CD1c-positive myeloid dendritic cell (primary cell): ENCODE results near the gene FBLN7.
"Not testable (repeated sequence)": the region's sequence is repeated elsewhere in the genome, so short reads cannot be mapped to it uniquely, and the experiment has no call there.

ENCODE experiments used
- DNase-seq: peaks from one replicate; pipeline ENCODE4 v3.0.0-alpha.2; 2016; ENCODE audit errors: extremely low spot score

The FBLN7 gene

GRCh38 chr2:112184121-112184520, 45.9 kb downstream of the FBLN7 start:
- DNase-seq = no peak

- DNase-seq = no peak
These were observed 46.9 kb downstream of the FBLN7 start for GRCh38 chr2:112185131-112185530.

GRCh38 chr2:112187046-112187715, 49.0 kb downstream of the FBLN7 start:
- DNase-seq = no peak

GRCh38 chr2:112187805-112188596, 49.8 kb downstream of the FBLN7 start:
- peak; percentile 48 for DNase-seq

- no peak for DNase-seq
These were observed 50.9 kb downstream of the FBLN7 start for GRCh38 chr2:112189001-112189556.

- no peak for DNase-seq
These were observed 55.8 kb downstream of the FBLN7 start for GRCh38 chr2:112194028-112194427.

- no peak for DNase-seq
These were observed 56.3 kb downstream of the FBLN7 start for GRCh38 chr2:112194482-112194881.

GRCh38 chr2:112195167-112195766, 57.1 kb downstream of the FBLN7 start:
- no peak for DNase-seq

GRCh38 chr2:112195950-112196349, 57.8 kb downstream of the FBLN7 start:
- no peak for DNase-seq

GRCh38 chr2:112197868-112198267, 59.7 kb downstream of the FBLN7 start:
- DNase-seq = no peak

GRCh38 chr2:112198780-112199179, 60.6 kb downstream of the FBLN7 start:
- no peak for DNase-seq

- DNase-seq = no peak
These were observed 61.0 kb downstream of the FBLN7 start for GRCh38 chr2:112199188-112199587.

- DNase-seq = no peak
These were observed 63.7 kb downstream of the FBLN7 start for GRCh38 chr2:112201696-112202430.

- DNase-seq = no peak
These were observed 66.2 kb downstream of the FBLN7 start for GRCh38 chr2:112204411-112204810.

- not testable (repeated sequence) for DNase-seq
These were observed 69.7 kb downstream of the FBLN7 start for GRCh38 chr2:112207905-112208304.

- no peak for DNase-seq
These were observed 78.0 kb downstream of the FBLN7 start for GRCh38 chr2:112216167-112216566.

- no peak for DNase-seq
These were observed 79.7 kb downstream of the FBLN7 start for GRCh38 chr2:112217854-112218253.

GRCh38 chr2:112220186-112220585, 82.0 kb downstream of the FBLN7 start:
- DNase-seq = no peak

- DNase-seq = no peak
These were observed 82.6 kb downstream of the FBLN7 start for GRCh38 chr2:112220831-112221230.

- no peak for DNase-seq
These were observed 91.2 kb downstream of the FBLN7 start for GRCh38 chr2:112229348-112229747.

- no peak for DNase-seq
These were observed 92.2 kb downstream of the FBLN7 start for GRCh38 chr2:112230371-112230770.
